Activated effector memory CD4-positive, alpha-beta T cell treated with anti-CD3 and anti-CD28 coated beads, Interleukin-2, amount 50 U/mL, for 16 hours (primary cell): ENCODE data around the gene TUBA4A.
A peak's percentile ranks its signal among the peaks of the same experiment; 100 is the strongest.

Experiments
- DNase-seq: peaks from one replicate; pipeline ENCODE4 v3.0.0-alpha.2; 2020

The TUBA4A gene

GRCh38 chr2:219286436-219287115, 32.9 kb upstream of the TUBA4A start:
- DNase-seq = no peak

- no peak for DNase-seq
These were observed 32.2 kb upstream of the TUBA4A start for GRCh38 chr2:219285894-219286425.

- DNase-seq = no peak
These were observed 31.6 kb upstream of the TUBA4A start for GRCh38 chr2:219285373-219285735.

GRCh38 chr2:219284501-219285372, 31.0 kb upstream of the TUBA4A start:
- DNase-seq = no peak

GRCh38 chr2:219282943-219283581, 29.3 kb upstream of the TUBA4A start:
- no peak for DNase-seq

- no peak for DNase-seq
These were observed 28.7 kb upstream of the TUBA4A start for GRCh38 chr2:219282375-219282774.

GRCh38 chr2:219281588-219281987, 27.9 kb upstream of the TUBA4A start:
- no peak for DNase-seq

GRCh38 chr2:219280651-219281050, 26.9 kb upstream of the TUBA4A start:
- no peak for DNase-seq

GRCh38 chr2:219279916-219280516, 26.3 kb upstream of the TUBA4A start:
- no peak for DNase-seq

- DNase-seq = peak; percentile 100
These were observed 25.6 kb upstream of the TUBA4A start, which contains the start of gene DNAJB2 for GRCh38 chr2:219279151-219279915. TSS of gene DNAJB2 (plus strand) at chr2:219279366. CDS start at chr2:219279834, 468 bp downstream.

- no peak for DNase-seq
These were observed 25.0 kb upstream of the TUBA4A start for GRCh38 chr2:219278655-219279150.

GRCh38 chr2:219277703-219278654, 24.3 kb upstream of the TUBA4A start:
- DNase-seq = peak; percentile 91

GRCh38 chr2:219274361-219274921, 20.7 kb upstream of the TUBA4A start:
- DNase-seq = no peak

GRCh38 chr2:219273937-219274336, 20.2 kb upstream of the TUBA4A start:
- no peak for DNase-seq

- DNase-seq = no peak
These were observed 19.3 kb upstream of the TUBA4A start for GRCh38 chr2:219272995-219273394.

GRCh38 chr2:219272356-219272755, 18.6 kb upstream of the TUBA4A start:
- DNase-seq = no peak

- no peak for DNase-seq
These were observed 17.3 kb upstream of the TUBA4A start for GRCh38 chr2:219271021-219271420.

- no peak for DNase-seq
These were observed 16.3 kb upstream of the TUBA4A start for GRCh38 chr2:219270055-219270372.

GRCh38 chr2:219269362-219270054, 15.8 kb upstream of the TUBA4A start:
- no peak for DNase-seq

- no peak for DNase-seq
These were observed 14.6 kb upstream of the TUBA4A start for GRCh38 chr2:219268294-219268693.
